Sigmoid colon (tissue), 4 donors: ENCODE measurements around the gene C1QTNF8.

Source experiments
- EP300 ChIP-seq, 4 donors: sonication (generic); formaldehyde crosslinking; IDR thresholded peaks; one replicate each; pipeline ENCODE4 v1.6.1; 2017; ENCODE audit warnings: antibody characterized with exemption in 4 of 4
- POLR2AphosphoS5 ChIP-seq, 4 donors: sonication (generic); formaldehyde crosslinking; IDR thresholded peaks; one replicate each; pipeline ENCODE4 v1.6.1; 2017; ENCODE audit warnings: antibody characterized with exemption in 4 of 4

DNA sequence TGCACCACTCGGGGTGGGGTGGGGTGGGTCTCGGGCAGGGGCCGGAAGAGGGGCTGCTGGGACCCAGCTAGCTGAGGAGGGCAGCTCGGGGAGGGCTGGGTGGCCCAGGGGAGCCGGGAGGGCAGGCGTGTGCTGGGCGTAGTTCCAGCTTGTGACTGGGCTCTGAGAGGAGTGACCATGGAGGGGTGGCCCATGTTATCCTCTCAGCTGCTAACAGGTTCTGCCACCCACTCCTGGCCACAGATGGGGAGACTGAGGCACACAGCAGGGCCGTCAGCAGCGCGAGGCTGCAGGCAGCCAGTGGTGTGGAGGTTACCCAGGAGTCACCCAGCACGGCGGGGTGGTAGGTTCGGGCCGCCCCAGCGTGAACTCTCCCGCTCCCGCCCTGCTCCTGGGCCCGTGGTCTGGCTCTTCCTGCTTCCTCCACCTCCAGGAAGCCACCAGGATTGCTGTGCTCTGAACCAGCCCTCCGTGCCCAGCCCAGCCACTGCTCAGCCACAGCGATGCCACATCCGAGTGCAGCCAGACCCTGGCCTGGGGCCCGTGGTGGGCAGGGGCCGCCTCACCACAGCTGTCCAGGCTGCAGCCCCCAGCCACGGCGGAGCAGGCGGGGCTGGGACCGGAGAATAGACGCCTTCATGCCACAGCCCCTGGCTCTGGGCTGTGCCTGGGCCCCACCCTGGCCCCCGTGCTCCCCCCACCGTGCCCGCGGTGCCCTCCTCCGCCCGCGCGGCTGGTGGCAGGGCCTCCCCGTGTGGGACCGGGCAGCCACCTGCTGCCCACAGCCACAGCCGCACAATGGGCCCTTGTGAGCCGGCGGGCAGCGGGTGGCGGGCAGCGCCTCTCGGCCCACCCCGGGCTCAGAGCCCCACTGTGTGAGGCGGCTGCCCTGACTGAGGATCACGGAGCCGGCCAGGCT is 49.8 kb downstream of the C1QTNF8 start:
- no peak for TF ChIP-seq EP300 (IDR thresholded peaks at IDR 0.05)
- no peak for TF ChIP-seq POLR2AphosphoS5 (IDR thresholded peaks at IDR 0.05)
